LNCaP clone FGC (cell line): ENCODE data around the gene VMP1.
A peak's percentile ranks its signal among the peaks of the same experiment; 100 is the strongest.
"Not testable (repeated sequence)": the region's sequence is repeated elsewhere in the genome, so short reads cannot be mapped to it uniquely, and the experiment has no call there.

Experiments
- DNase-seq: peaks from one replicate; pipeline ENCODE4 v3.0.0-alpha.2; 2011; ENCODE audit warnings: low read depth
- H3K4me3 ChIP-seq: 2 replicates; pipeline ENCODE4 v1.5.1; 2011; ENCODE audit warnings: mild to moderate bottlenecking, low read depth, low read length, control low read depth
- CTCF ChIP-seq: IDR thresholded peaks from 2 replicates; pipeline ENCODE4 v1.5.1; 2012; ENCODE audit warnings: mild to moderate bottlenecking; ENCODE audit not compliant: control insufficient read depth, insufficient read depth; ENCODE audit errors: extremely low read depth

VMP1 gene

GRCh38 chr17:59844884-59845594, 137.6 kb downstream of the VMP1 start:
- no peak overlapping the region for H3K4me3 ChIP-seq
- TF ChIP-seq CTCF: no peak
- DNase-seq: no peak

GRCh38 chr17:59845595-59846393, 138.3 kb downstream of the VMP1 start:
- peak; percentile 99 for DNase-seq
- TF ChIP-seq CTCF: no peak
- H3K4me3 ChIP-seq: no peak overlapping the region; the same call in 1 of the 2 replicates

GRCh38 chr17:59846394-59847165, 139.1 kb downstream of the VMP1 start:
- no peak overlapping the region; the same call in 1 of the 2 replicates for H3K4me3 ChIP-seq
- no peak for TF ChIP-seq CTCF
- no peak for DNase-seq

- DNase-seq: no peak
- no peak overlapping the region for H3K4me3 ChIP-seq
- TF ChIP-seq CTCF: no peak
Measured at GRCh38 chr17:59848385-59848668, 140.9 kb downstream of the VMP1 start.

- DNase-seq: no peak
- H3K4me3 ChIP-seq: no peak overlapping the region
- no peak for TF ChIP-seq CTCF
Measured at GRCh38 chr17:59848778-59849177, 141.3 kb downstream of the VMP1 start.

GRCh38 chr17:59850311-59850710, 142.9 kb downstream of the VMP1 start:
- DNase-seq, H3K4me3 ChIP-seq: not testable (repeated sequence)
